H54 (cell line): ENCODE measurements around the gene MED27.
A peak's percentile ranks its signal among the peaks of the same experiment; 100 is the strongest.
"Not testable (repeated sequence)": the region's sequence is repeated elsewhere in the genome, so short reads cannot be mapped to it uniquely, and the experiment has no call there.

Experiments used
- DNase-seq: peaks from one replicate; pipeline ENCODE4 v3.0.0; 2011; ENCODE audit warnings: low spot score, mixed read lengths; ENCODE audit not compliant: insufficient read length
- FAIRE-seq: peaks from 3 replicates; lab custom pipeline; 2011; peaks lifted over from hg19 to GRCh38; lab: Jason Lieb, UNC
- POLR2A ChIP-seq: IDR thresholded peaks from 2 replicates; pipeline ENCODE4 v1.6.1; 2011; ENCODE audit warnings: low read depth, mild to moderate bottlenecking, low read length

MED27 gene

DNA sequence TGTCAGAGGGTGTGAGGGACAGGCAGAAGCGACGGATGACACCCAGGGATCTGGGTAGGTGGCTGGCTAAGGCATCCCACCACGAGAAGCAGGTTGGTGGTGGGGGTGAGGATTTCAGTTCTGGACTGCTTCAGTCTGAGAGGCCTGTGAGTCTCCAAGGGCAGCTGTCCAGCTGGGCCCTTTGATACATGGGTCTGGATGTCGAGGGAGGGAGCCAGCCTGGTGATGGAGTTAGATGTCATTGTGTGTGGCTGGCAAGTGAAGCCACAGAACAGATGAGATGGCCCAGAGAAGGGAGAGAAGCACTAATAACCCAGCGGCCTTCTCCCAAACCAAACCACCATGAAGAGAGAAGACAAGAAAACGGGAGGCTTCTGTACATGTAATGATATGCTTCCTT, 11.1 kb downstream of the MED27 start:
- DNase-seq = no peak
- FAIRE-seq = no peak
- TF ChIP-seq POLR2A = no peak

DNA sequence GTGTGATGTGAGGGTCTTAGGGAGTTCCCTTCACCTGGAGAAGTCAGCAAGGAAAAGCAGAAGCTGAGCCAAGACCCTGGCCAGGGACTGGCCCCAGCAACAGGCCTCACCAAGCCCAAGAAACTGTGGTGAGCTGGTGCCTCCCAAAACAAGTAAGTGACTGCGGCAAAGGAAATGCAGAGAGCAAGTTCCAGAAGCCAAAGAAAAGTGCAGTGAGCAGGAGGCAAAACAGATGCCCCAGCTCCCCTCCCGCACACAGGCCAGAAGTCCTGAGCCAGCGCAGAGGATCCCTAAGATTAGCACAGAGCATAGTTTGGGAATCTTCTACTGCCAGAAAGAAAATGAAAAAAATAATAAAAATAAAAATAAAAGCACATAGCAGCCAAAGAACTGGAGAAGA, 13.2 kb downstream of the MED27 start:
- FAIRE-seq (no peak), DNase-seq (no peak)

DNA sequence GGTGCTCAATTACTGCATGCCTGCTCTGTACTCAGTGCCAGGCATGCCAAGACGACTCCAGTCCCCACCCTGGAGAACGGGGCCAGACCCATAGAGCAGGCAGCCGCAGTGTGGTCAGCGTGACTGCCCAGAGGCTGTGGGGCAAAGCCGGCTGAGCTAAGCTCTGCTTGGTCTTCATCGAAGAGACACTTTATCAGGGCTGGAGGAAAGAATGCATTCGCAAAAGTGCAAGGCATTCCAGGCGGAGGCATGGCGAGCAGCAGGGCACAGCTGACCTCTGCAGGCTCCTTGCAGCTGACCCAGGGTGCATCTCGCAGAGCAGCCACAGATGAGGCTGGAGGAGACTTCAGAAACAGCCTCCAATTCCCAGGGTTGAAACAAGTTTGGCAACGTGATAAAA, 13.6 kb downstream of the MED27 start:
- TF ChIP-seq POLR2A = no peak
- DNase-seq (no peak), FAIRE-seq (no peak)

More for the DNA sequence above, 13.2 kb downstream of the MED27 start:
- TF ChIP-seq POLR2A = no peak

DNA sequence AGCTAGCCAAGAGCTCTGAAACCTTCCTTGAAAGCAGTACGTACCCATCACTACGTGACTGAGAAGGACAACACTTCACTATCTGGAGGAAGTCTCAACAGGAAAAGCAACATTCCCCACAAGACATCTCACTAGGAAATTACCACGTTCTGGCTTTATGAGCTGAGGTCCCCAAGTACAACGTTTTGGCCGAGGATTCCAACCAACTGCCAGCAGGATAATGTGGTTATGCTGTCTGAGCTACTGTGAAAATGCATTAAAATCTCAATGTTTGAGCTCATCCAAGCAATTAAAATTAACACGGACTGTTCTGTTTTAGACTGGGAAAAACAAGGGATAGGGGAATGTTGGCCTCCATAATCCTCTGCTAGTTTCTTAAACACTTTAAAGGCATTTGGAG, 16.4 kb downstream of the MED27 start:
- no peak for TF ChIP-seq POLR2A
- FAIRE-seq = no peak
- no peak for DNase-seq

DNA sequence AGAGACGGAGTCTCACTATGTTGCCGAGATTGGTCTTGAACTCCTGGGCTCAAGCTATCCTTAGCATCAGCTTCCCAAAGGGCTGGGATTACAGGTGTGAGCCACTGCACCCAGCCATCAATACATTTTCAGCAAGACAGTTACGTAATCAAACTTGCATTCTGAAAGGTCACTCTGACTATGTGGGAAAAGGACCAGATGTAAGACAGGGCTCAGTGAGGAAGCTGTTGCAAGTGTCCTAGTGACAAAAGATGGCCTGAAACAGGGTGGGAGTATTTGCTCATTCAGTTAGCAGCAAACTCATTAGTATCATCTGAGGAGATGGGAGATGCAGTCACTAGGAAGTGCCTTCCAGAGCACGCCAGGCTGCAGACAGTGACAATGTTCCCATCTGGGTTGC, 16.9 kb downstream of the MED27 start:
- TF ChIP-seq POLR2A = no peak
- FAIRE-seq = no peak

DNA sequence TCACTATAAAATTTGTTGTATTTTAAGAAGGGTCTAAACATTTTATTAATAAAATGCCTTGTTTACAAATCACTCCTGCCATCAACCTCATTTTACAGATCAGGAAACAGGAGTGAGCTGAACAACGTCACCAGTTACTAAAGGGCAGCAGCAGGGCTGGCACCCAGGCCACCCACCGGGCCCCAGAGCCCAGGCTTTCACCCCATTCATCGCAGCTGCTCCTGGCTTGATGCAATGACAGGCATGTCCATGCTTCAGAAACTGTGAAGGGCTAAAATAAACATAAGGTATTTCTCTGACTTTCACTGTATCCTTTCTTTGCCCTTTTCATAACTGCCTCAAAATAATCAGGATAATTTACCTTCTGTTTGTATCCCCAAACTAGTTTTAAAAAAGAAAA, 18.1 kb downstream of the MED27 start:
- no peak for TF ChIP-seq POLR2A
- no peak for DNase-seq
- no peak for FAIRE-seq

More for the DNA sequence above, 16.9 kb downstream of the MED27 start:
- DNase-seq = no peak

DNA sequence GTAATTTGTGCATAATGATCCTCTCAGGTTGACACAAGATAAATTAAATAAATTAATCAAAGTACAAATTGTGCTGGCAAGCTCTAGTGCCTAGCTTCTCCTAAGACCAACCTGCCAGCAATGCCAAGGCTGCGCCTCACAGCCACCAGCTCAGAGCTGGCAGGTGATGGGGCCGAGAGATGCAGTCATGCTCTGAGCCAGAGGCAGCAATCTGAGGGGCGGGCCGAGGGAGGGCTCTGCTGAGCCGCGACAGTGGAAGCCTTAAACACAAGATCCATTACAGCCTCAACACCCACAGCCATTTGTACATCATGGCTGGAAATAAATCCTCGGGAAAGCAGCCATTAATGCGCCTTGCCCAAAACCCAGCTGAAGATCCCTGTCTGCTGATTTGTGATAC, 20.3 kb downstream of the MED27 start:
- TF ChIP-seq POLR2A = no peak
- DNase-seq (no peak), FAIRE-seq (no peak)

DNA sequence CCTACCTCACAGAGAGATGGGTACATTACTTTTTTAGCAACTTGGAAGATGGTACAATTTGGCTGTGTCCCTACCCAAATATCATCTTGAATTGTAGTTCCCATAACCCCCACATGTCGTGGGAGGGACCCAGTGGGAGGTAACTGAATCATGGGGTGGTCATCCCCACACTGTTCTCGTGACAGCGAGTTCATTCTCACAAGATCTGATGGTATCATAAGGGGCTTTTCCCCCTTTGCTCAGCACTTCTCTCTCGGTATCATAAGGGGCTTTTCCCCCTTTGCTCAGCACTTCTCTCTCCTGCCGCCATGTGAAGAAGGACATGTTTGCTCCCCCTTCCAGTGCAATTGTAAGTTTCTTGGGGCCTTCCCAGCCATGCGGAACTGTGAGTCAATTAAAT, 21.4 kb downstream of the MED27 start:
- FAIRE-seq, DNase-seq: not testable (repeated sequence)

DNA sequence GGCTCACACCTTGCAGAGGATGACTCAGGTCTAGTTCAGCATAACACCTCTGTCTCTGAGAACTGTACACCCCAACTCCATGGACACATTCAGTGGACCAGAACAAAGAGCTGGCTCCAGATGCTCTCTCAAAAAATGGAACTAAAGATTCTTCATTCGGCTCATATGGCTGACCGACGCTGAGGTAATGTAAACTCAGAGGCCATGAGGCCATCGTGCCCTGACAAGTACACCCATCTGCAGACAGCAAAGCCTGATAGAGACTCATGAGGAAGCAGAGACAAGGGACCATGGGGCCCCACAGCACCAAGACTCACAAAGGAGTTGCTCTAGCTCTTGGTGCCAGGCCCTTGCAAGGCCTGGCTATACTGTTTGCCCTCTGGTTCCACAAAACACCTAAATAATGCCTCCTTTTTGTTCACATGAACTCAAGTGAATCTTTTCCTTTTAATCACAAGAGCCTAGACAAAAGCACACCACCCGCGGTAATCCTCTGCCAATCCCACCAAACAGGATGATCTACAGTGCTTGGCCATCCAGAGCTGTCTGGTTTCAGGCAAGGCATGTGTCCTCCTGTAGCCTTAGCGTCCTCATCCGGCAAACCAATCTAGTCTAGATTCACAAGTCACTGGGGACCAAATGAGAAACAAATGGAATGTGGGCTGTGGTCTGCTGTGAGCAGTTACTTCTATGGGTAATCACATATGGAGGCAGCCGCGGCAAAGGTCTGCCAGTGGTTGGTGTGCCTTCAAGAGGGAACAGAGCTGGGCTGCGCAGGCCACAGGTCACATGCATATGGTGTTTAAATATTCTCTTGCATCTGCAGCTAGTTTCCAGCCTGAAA, 22.7 kb downstream of the MED27 start:
- FAIRE-seq (no peak), DNase-seq (no peak)
- TF ChIP-seq POLR2A = no peak

DNA sequence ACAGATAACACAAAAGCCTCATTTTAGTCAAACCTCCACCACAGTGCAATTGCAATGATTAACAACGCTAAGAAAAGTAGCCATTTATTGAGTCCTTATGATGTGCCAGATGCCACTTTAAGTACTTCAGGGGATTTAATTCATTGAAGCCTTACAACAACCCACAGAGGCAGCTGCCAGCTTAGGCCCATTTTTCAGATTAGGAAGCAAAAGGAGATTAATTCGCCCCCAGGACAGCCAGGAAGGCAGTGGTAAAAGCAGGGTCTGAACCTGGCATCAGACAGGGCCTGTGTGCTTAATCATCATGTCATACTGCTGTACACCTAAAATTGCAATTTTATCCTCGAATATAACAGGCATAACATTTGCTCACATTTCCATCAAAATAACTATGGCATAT, 23.9 kb downstream of the MED27 start:
- no peak for DNase-seq
- no peak for TF ChIP-seq POLR2A
- FAIRE-seq = peak; percentile 30

DNA sequence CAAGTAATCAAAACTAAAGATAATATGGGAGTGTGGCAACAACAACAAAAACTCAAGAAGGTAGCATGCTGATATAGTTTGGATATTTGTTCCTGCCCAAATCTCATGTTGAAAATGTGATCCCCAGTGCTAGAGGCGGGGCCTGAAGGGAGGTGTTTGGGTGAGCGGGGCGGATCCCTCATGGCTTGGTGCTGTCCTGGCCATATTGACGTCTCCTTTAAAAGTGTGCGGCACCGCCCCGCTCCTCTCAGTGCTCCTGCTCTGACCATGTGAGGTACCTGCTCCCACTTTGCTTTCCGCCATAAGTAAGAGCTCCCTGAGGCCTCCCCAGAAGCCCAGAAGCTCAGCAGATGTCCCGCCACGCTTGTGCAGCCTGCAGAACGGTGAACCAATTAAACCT, 25.6 kb downstream of the MED27 start:
- no peak for TF ChIP-seq POLR2A
- no peak for DNase-seq
- FAIRE-seq = no peak

DNA sequence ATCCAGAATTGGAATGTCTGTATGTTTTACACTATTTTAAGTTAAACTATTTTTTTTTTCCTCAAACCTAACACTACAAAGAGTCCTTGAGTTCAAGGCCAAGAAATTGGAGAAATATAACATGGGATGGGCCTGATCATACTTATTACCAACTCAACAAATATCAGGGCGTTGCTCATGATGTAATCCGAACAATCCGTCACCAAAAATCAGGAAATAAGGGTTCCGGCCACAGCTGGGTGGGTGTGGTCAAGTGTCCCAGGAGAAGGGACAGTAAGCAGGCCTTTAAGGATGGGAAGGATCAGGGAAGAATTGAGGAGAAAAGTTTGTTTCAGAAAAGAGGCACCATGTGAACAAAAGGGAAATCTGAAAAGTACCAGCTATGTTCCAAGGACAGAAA, 29.8 kb downstream of the MED27 start:
- FAIRE-seq (no peak), DNase-seq (no peak)
- TF ChIP-seq POLR2A = no peak

DNA sequence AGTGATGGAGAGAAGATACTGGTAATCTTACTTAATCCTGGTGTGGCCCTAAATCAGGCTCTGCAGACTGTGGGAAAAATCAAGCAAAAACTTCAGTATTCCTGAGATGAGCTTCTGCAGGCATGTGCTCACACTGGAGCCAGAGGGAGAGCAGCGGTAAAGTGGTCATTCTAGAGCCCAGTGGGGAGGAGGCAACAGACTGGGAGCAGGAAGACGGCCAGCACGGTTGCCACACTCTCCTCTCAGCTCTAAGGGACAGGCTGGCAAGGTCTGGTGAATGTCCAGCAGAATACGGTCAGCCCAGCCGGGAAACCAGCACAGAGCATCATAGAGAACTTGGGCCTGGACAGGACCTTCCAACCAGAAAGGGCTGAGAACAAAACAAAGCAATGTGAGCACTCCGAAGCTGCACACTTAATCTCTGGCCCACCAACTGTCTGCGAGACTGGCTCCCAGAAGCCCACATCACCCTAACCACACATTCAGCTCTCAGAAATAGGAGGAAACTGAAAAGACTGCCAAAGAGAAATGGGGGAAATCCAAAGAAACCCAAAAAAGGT, 30.3 kb downstream of the MED27 start:
- DNase-seq (no peak), FAIRE-seq (no peak)
- no peak for TF ChIP-seq POLR2A

DNA sequence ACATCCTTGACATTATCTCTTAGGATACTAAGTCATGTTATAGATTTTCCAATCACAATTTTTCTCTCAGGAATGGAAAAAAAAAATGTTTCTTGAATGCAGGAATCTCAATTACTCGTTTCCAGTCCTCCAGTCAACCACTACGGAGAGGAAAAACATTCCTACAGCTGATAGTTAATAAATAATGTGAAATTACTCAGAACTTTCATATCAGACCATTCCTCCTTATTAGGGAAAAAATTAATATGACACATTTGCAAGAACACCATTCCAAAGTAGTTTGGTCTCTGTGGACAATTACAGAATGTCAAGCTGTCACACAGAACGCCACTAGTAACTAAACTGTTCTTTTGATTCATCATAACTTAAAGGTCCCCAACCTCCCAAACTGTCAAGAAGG, 31.5 kb downstream of the MED27 start:
- DNase-seq (no peak), FAIRE-seq (no peak)
- TF ChIP-seq POLR2A = no peak

DNA sequence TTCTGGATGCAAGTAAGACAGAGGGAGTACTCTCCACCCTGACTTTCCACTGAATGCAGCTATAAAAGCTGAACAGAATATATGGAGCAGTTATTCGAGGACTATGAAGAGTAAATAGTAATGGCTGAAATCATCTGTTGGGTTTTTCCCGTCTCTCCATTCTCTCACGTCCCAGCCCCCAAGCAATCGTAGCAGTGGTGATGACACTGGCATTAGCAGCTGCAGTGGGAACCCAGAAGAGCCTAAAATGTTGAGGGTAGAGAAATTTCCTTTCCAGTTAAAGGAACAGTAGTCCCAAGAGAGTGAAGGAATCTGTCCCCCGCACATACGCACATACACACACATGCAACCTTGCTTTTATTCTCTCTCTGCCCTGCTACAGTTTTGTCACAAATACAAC, 33.2 kb downstream of the MED27 start:
- DNase-seq (no peak), FAIRE-seq (no peak)
- TF ChIP-seq POLR2A = no peak
